HepG2 (cell line): ENCODE data around the gene ZFP64. TPM values are rescaled to one million over a fixed set of nuclear protein-coding genes. Genes with fewer than 3 reads are reported as not detected.

Experiments used
- BHLHE40 ChIP-seq: IDR thresholded peaks from 2 replicates; pipeline ENCODE4 v1.6.1; 2011; ENCODE audit warnings: low read length, improper control_type of control experiment
- EP300 ChIP-seq, 3 experiments: sonication (generic) in 1 of 3; formaldehyde crosslinking in 1 of 3; IDR thresholded peaks; 2 replicates each; pipeline versions ENCODE4 v1.5.1 to v1.6.1; 2011 to 2020; ENCODE audit warnings: low read depth in 2 of 3, low read length in 2 of 3, borderline replicate concordance in 1 of 3, improper control_type of control experiment in 1 of 3, mild to moderate bottlenecking in 1 of 3, missing genetic modification reagents in 1 of 3, moderate library complexity in 1 of 3
- FOXM1 ChIP-seq: sonication (generic); formaldehyde crosslinking; IDR thresholded peaks from 2 replicates; pipeline ENCODE4 v1.5.0; 2020; ENCODE audit warnings: missing genetic modification reagents
- KDM2A ChIP-seq: sonication (generic); formaldehyde crosslinking; IDR thresholded peaks from 2 replicates; pipeline ENCODE4 v1.4.0; 2020; ENCODE audit warnings: low read depth, missing genetic modification reagents, borderline replicate concordance
- KLF13 ChIP-seq: sonication (generic); formaldehyde crosslinking; IDR thresholded peaks from 2 replicates; pipeline ENCODE4 v1.4.0; 2020; ENCODE audit warnings: mild to moderate bottlenecking, missing genetic modification reagents
- NBN ChIP-seq: fragments of 450-650 bp; conservative IDR thresholded peaks from 2 replicates; pipeline ENCODE4 v1.6.1; 2017
- NFYB ChIP-seq: sonication (generic); formaldehyde crosslinking; IDR thresholded peaks from 2 replicates; pipeline ENCODE4 v1.4.0; 2020; ENCODE audit warnings: missing genetic modification reagents
- PAX8 ChIP-seq: sonication (generic); formaldehyde crosslinking; IDR thresholded peaks from 2 replicates; pipeline ENCODE4 v1.8.0; 2022; ENCODE audit warnings: mild to moderate bottlenecking, missing genetic modification reagents, borderline replicate concordance
- RFX1 ChIP-seq: fragments of 450-650 bp; IDR thresholded peaks from 2 replicates; pipeline ENCODE4 v1.6.1; 2017
- ZNF207 ChIP-seq: fragments of 450-650 bp; IDR thresholded peaks from 2 replicates; pipeline ENCODE4 v1.6.1; 2016; ENCODE audit warnings: antibody characterized with exemption, borderline replicate concordance
- ZNF329 ChIP-seq: sonication (generic); formaldehyde crosslinking; IDR thresholded peaks from 2 replicates; pipeline ENCODE4 v1.9.0; 2021; ENCODE audit warnings: low read depth, mild to moderate bottlenecking, missing genetic modification reagents
- ZNF432 ChIP-seq: sonication (generic); formaldehyde crosslinking; IDR thresholded peaks from 2 replicates; pipeline ENCODE4 v1.5.0; 2020; ENCODE audit warnings: missing genetic modification reagents, mild to moderate bottlenecking, borderline replicate concordance
- ZNF44 ChIP-seq: sonication (generic); formaldehyde crosslinking; IDR thresholded peaks from 2 replicates; pipeline ENCODE4 v1.5.1; 2020; ENCODE audit warnings: mild to moderate bottlenecking, missing genetic modification reagents
- ZNF496 ChIP-seq: sonication (generic); formaldehyde crosslinking; IDR thresholded peaks from 2 replicates; pipeline ENCODE4 v1.8.1; 2023; ENCODE audit warnings: mild to moderate bottlenecking, moderate library complexity, missing genetic modification reagents; ENCODE audit not compliant: insufficient replicate concordance
- ZNF572 ChIP-seq: sonication (generic); formaldehyde crosslinking; IDR thresholded peaks from 2 replicates; pipeline ENCODE4 v1.5.1; 2020; ENCODE audit warnings: mild to moderate bottlenecking, missing genetic modification reagents
- ZNF775 ChIP-seq: sonication (generic); formaldehyde crosslinking; IDR thresholded peaks from 2 replicates; pipeline ENCODE4 v1.4.0; 2020; ENCODE audit warnings: missing genetic modification reagents, mild to moderate bottlenecking, moderate library complexity, borderline replicate concordance
- polyA plus RNA-seq, 8 experiments: library from polyadenylated mRNA; depleted of rRNA in 3 of 8; stranded (reverse) in 7 of 8; unstranded in 1 of 8; fragments of >200 nt; fragmentation: Illumina TruSeq in 4 of 8; extraction: Trizol in 4 of 8; gene quantifications; 2 replicates each; pipeline versions ENCODE4 v1.2.1 to v1.2.3, GENCODE V29; 2011 to 2016; ENCODE audit warnings: low read depth in 4 of 8, missing spikeins in 1 of 8, mixed read lengths in 1 of 8; ENCODE audit not compliant: insufficient read depth in 1 of 8
- total RNA-seq, 5 experiments: library from RNA; depleted of rRNA; stranded (reverse); fragments of >200 nt; fragmentation: Illumina TruSeq; extraction: Trizol; gene quantifications; 2 replicates each; pipeline ENCODE4 v1.2.3, GENCODE V29; 2016; ENCODE audit warnings: low read depth in 1 of 5
- TF ChIP-seq, protein P1 (sequence below): sonication (generic); formaldehyde crosslinking; IDR thresholded peaks from 2 replicates; pipeline ENCODE4 v1.5.1; 2020; ENCODE audit warnings: mild to moderate bottlenecking, missing genetic modification reagents
- TF ChIP-seq, protein P2 (sequence below): sonication (generic); formaldehyde crosslinking; IDR thresholded peaks from 2 replicates; pipeline ENCODE4 v1.4.0; 2020; ENCODE audit warnings: missing genetic modification reagents
- TF ChIP-seq, protein P3 (sequence below), 2 experiments: sonication (generic) in 1 of 2; formaldehyde crosslinking in 1 of 2; IDR thresholded peaks; 2 replicates each; pipeline versions ENCODE4 v1.4.0 to v1.6.1; 2018 to 2020; ENCODE audit warnings: missing genetic modification reagents in 2 of 2, borderline replicate concordance in 1 of 2, low read depth in 1 of 2, mild to moderate bottlenecking in 1 of 2, missing biosample characterization in 1 of 2
- TF ChIP-seq, protein P4 (sequence below): sonication (generic); formaldehyde crosslinking; IDR thresholded peaks from 2 replicates; pipeline ENCODE4 v1.9.0; 2021; ENCODE audit warnings: missing genetic modification reagents, borderline replicate concordance

Gene ZFP64
- total and polyA plus RNA-seq, 2 of the 13 experiments (the other 11 are each of a cell fraction or from before 2014, with no cell fraction given), result 12.0 to 24.3 TPM

DNA sequence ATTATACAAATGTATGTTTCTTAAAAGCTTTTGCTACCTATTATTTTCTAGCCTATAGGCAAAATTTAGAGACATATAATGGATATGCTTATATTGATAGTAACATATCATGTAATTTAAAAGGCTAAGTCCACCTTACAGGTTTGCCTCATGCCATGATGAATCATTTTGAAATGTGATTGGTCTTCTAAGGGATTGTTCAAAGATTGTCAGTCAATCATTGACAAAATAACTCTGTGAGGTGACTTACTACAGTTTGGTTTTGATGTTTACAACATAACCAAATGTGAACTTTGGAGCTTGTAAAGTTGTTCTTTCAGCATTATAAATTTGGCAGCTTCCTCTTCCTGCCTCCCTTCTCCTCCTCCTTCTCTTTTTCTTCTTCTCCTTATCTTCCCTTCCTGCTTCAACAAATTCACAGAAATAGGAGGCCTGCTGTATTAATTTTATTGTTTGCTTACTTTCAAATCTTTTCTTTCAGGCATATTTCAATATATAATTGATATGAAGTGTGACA, 39.7 kb upstream of the ZFP64 start (continued):
- TF ChIP-seq, protein P1, sequence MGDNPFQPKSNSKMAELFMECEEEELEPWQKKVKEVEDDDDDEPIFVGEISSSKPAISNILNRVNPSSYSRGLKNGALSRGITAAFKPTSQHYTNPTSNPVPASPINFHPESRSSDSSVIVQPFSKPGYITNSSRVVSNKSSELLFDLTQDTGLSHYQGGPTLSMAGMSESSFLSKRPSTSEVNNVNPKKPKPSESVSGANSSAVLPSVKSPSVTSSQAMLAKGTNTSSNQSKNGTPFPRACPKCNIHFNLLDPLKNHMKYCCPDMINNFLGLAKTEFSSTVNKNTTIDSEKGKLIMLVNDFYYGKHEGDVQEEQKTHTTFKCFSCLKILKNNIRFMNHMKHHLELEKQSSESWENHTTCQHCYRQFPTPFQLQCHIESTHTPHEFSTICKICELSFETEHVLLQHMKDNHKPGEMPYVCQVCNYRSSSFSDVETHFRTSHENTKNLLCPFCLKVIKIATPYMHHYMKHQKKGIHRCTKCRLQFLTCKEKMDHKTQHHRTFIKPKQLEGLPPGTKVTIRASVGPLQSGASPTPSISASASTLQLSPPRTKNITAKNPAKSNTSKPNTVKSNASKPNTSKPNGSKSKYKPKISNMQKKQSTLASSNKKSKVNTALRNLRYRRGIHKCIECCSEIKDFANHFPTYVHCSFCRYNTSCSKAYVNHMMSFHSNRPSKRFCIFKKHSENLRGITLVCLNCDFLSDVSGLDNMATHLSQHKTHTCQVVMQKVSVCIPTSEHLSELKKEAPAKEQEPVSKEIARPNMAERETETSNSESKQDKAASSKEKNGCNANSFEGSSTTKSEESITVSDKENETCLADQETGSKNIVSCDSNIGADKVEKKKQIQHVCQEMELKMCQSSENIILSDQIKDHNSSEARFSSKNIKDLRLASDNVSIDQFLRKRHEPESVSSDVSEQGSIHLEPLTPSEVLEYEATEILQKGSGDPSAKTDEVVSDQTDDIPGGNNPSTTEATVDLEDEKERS (CRISPR knock-in tag), result no peak
- TF ChIP-seq ZNF44 (CRISPR knock-in tag) (no peak), KDM2A (no peak), RFX1 (no peak), PAX8 (CRISPR knock-in tag) (no peak), KLF13 (CRISPR knock-in tag) (no peak), BHLHE40 (no peak), ZNF775 (CRISPR knock-in tag) (peak; percentile 92), ZNF432 (no peak), NFYB (CRISPR knock-in tag) (peak; percentile 51; the same call in 1 of the 2 replicates), EP300 (IDR thresholded peaks at IDR 0.05; ENCODE audit: low read depth in 2 of 2, low read length in 2 of 2) (peak in 1 of 2 experiments; percentile 89; a peak in 2 of 4 replicates), EP300 (CRISPR knock-in tag; IDR thresholded peaks at IDR 0.05; ENCODE audit: borderline replicate concordance) (peak; percentile 51; the same call in 1 of the 2 replicates), ZNF329 (CRISPR knock-in tag) (no peak), ZNF496 (no peak), FOXM1 (CRISPR knock-in tag) (no peak), ZNF572 (no peak), ZNF207 (no peak), NBN (no peak)
- TF ChIP-seq, protein P2, sequence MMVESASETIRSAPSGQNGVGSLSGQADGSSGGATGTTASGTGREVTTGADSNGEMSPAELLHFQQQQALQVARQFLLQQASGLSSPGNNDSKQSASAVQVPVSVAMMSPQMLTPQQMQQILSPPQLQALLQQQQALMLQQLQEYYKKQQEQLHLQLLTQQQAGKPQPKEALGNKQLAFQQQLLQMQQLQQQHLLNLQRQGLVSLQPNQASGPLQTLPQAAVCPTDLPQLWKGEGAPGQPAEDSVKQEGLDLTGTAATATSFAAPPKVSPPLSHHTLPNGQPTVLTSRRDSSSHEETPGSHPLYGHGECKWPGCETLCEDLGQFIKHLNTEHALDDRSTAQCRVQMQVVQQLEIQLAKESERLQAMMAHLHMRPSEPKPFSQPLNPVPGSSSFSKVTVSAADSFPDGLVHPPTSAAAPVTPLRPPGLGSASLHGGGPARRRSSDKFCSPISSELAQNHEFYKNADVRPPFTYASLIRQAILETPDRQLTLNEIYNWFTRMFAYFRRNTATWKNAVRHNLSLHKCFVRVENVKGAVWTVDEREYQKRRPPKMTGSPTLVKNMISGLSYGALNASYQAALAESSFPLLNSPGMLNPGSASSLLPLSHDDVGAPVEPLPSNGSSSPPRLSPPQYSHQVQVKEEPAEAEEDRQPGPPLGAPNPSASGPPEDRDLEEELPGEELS, result peak; percentile 90
- TF ChIP-seq, protein P3, sequence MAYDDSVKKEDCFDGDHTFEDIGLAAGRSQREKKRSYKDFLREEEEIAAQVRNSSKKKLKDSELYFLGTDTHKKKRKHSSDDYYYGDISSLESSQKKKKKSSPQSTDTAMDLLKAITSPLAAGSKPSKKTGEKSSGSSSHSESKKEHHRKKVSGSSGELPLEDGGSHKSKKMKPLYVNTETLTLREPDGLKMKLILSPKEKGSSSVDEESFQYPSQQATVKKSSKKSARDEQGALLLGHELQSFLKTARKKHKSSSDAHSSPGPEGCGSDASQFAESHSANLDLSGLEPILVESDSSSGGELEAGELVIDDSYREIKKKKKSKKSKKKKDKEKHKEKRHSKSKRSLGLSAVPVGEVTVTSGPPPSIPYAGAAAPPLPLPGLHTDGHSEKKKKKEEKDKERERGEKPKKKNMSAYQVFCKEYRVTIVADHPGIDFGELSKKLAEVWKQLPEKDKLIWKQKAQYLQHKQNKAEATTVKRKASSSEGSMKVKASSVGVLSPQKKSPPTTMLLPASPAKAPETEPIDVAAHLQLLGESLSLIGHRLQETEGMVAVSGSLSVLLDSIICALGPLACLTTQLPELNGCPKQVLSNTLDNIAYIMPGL (CRISPR knock-in tag; IDR thresholded peaks at IDR 0.05; ENCODE audit: borderline replicate concordance in 1 of 2, low read depth in 1 of 2), result 0 out of 4 replicates have a peak, but pooled peaks of 1 of the 2 experiments have one; percentile 19
- TF ChIP-seq, protein P4, sequence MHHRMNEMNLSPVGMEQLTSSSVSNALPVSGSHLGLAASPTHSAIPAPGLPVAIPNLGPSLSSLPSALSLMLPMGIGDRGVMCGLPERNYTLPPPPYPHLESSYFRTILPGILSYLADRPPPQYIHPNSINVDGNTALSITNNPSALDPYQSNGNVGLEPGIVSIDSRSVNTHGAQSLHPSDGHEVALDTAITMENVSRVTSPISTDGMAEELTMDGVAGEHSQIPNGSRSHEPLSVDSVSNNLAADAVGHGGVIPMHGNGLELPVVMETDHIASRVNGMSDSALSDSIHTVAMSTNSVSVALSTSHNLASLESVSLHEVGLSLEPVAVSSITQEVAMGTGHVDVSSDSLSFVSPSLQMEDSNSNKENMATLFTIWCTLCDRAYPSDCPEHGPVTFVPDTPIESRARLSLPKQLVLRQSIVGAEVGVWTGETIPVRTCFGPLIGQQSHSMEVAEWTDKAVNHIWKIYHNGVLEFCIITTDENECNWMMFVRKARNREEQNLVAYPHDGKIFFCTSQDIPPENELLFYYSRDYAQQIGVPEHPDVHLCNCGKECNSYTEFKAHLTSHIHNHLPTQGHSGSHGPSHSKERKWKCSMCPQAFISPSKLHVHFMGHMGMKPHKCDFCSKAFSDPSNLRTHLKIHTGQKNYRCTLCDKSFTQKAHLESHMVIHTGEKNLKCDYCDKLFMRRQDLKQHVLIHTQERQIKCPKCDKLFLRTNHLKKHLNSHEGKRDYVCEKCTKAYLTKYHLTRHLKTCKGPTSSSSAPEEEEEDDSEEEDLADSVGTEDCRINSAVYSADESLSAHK, result no peak
